HFFc6 (cell line): Measurements from ENCODE around the gene ETFB. TPM values are rescaled to one million over a fixed set of nuclear protein-coding genes. Genes with fewer than 3 reads are reported as not detected.

Experiments used
- DNase-seq: peaks from one replicate; pipeline ENCODE4 v3.0.0-alpha.2; 2018
- H3K27ac Mint-ChIP-seq: 2 replicates; pipeline ENCODE4 v1.8.0; 2020; ENCODE audit warnings: mild to moderate bottlenecking, mixed read lengths
- H3K27me3 Mint-ChIP-seq: 2 replicates; pipeline ENCODE4 v1.8.0; 2021; ENCODE audit warnings: mild to moderate bottlenecking, moderate library complexity, mixed read lengths; ENCODE audit not compliant: insufficient read depth
- H3K36me3 Mint-ChIP-seq: 2 replicates; pipeline ENCODE4 v1.8.0; 2021; ENCODE audit warnings: low read depth, mixed read lengths
- H3K4me1 Mint-ChIP-seq: 2 replicates; pipeline ENCODE4 v1.8.0; 2020; ENCODE audit warnings: low read depth, mixed read lengths
- H3K4me3 Mint-ChIP-seq: 2 replicates; pipeline ENCODE4 v1.8.0; 2020; ENCODE audit warnings: mild to moderate bottlenecking, moderate library complexity, mixed read lengths
- H3K9me3 Mint-ChIP-seq: 2 replicates; pipeline ENCODE4 v1.8.0; 2020; ENCODE audit warnings: mild to moderate bottlenecking, mixed read lengths
- CTCF ChIP-seq: fragments of 200-600 bp; sonication (generic); IDR thresholded peaks from 2 replicates; pipeline ENCODE4 v1.5.0; 2021; ENCODE audit warnings: antibody characterized with exemption, mild to moderate bottlenecking
- total RNA-seq, 6 experiments: library from RNA; stranded (reverse); fragmentation: NEBNext Ultra II Directional; extraction: Animal tissue kit (Norgen Biotek cat#: 25700); gene quantifications; 2 replicates in 1 of 6; 3 replicates in 5 of 6; pipeline ENCODE4 v1.2.3, GENCODE V29; 2021

ETFB gene
- total RNA-seq, 6 experiments from 2014 or later = 109 to 157 (median 132) TPM

- Mint-ChIP-seq H3K9me3 (no peaks in the 10 kb centered on the region), H3K4me3 (no peak overlapping the region), H3K27ac (no peak overlapping the region), H3K4me1 (peaks cover 13% of the 10 kb centered on the region), H3K27me3 (peaks cover 24% of the 10 kb centered on the region), H3K36me3 (no peaks in the 10 kb centered on the region)
- no peak for TF ChIP-seq CTCF
- DNase-seq = no peak
These were observed 5.0 kb upstream of the ETFB start for GRCh38 chr19:51371186-51371690.

- Mint-ChIP-seq H3K4me3 (peak overlapping the region; percentile 6; the same call in 1 of the 2 replicates), H3K4me1 (peaks cover 17% of the 10 kb centered on the region), H3K27ac (no peak overlapping the region), H3K36me3 (no peaks in the 10 kb centered on the region; the same call in 1 of the 2 replicates), H3K27me3 (peaks cover 24% of the 10 kb centered on the region), H3K9me3 (no peaks in the 10 kb centered on the region)
- TF ChIP-seq CTCF = no peak
- DNase-seq = no peak
These were observed 4.0 kb upstream of the ETFB start for GRCh38 chr19:51370230-51370629.

GRCh38 chr19:51368366-51369282 lies 2.4 kb upstream of the ETFB start, which contains the start of gene CLDND2:
Gene CLDND2 (minus strand): TSS chr19:51369003. CDS start chr19:51368577, 426 bp downstream.
- no peak for TF ChIP-seq CTCF

GRCh38 chr19:51367565-51368365 lies 1.6 kb upstream of the ETFB start:
- 0 out of 2 replicates have a peak, but pooled peaks have one; percentile 10 for TF ChIP-seq CTCF
- Mint-ChIP-seq H3K27ac (peak overlapping the region; percentile 97), H3K9me3 (no peaks in the 10 kb centered on the region), H3K4me3 (peak overlapping the region; percentile 97), H3K36me3 (peaks cover 5% of the 10 kb centered on the region; the same call in 1 of the 2 replicates), H3K4me1 (peaks cover 39% of the 10 kb centered on the region), H3K27me3 (peaks cover 13% of the 10 kb centered on the region)
- DNase-seq = peak; percentile 99

More at GRCh38 chr19:51368366-51369282, 2.4 kb upstream of the ETFB start, which contains the start of gene CLDND2:
- Mint-ChIP-seq H3K27me3 (peaks cover 16% of the 10 kb centered on the region), H3K27ac (peak within 1 kb of the TSS; percentile 97), H3K4me1 (peaks cover 31% of the 10 kb centered on the region), H3K9me3 (no peaks in the 10 kb centered on the region), H3K36me3 (peaks cover 5% of the 10 kb centered on the region; the same call in 1 of the 2 replicates), H3K4me3 (peak within 1 kb of the TSS; percentile 97)
- no peak for DNase-seq

- no peak for TF ChIP-seq CTCF
- Mint-ChIP-seq H3K4me3 (peak overlapping the region; percentile 97), H3K27ac (peak overlapping the region; percentile 97), H3K9me3 (no peaks in the 10 kb centered on the region), H3K36me3 (peaks cover 5% of the 10 kb centered on the region; the same call in 1 of the 2 replicates), H3K4me1 (peaks cover 44% of the 10 kb centered on the region), H3K27me3 (peaks cover 12% of the 10 kb centered on the region)
- DNase-seq = no peak
These were observed 1.0 kb upstream of the ETFB start for GRCh38 chr19:51367255-51367564.
